PC-9 (cell line): ENCODE results near the gene MYB.

Experiments
- EZH2 ChIP-seq: fragments of 200-600 bp; sonication (generic); IDR thresholded peaks from 2 replicates; pipeline ENCODE4 v1.8.0; 2017; ENCODE audit warnings: antibody characterized with exemption, low read depth
- TF ChIP-seq, protein P1 (sequence below): fragments of 200-600 bp; sonication (generic); conservative IDR thresholded peaks from 2 replicates; pipeline ENCODE4 v1.6.1; 2017; ENCODE audit warnings: mixed run types, antibody characterized with exemption, mild to moderate bottlenecking, moderate library complexity

GRCh38 chr6:135256866-135257265, 75.8 kb downstream of the MYB start:
- TF ChIP-seq, protein P1, sequence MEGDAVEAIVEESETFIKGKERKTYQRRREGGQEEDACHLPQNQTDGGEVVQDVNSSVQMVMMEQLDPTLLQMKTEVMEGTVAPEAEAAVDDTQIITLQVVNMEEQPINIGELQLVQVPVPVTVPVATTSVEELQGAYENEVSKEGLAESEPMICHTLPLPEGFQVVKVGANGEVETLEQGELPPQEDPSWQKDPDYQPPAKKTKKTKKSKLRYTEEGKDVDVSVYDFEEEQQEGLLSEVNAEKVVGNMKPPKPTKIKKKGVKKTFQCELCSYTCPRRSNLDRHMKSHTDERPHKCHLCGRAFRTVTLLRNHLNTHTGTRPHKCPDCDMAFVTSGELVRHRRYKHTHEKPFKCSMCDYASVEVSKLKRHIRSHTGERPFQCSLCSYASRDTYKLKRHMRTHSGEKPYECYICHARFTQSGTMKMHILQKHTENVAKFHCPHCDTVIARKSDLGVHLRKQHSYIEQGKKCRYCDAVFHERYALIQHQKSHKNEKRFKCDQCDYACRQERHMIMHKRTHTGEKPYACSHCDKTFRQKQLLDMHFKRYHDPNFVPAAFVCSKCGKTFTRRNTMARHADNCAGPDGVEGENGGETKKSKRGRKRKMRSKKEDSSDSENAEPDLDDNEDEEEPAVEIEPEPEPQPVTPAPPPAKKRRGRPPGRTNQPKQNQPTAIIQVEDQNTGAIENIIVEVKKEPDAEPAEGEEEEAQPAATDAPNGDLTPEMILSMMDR, result no peak
- TF ChIP-seq EZH2, result no peak
